ENCODE data around the gene APEX1. TPM values are rescaled to one million over a fixed set of nuclear protein-coding genes. Genes with fewer than 3 reads are reported as not detected.

Gene APEX1
- total and polyA plus RNA-seq, 2 of the 8 experiments (the other 6 are each of a cell fraction or from before 2014, with no cell fraction given): 384 to 700 TPM

GRCh38 chr14:20428802-20429201 lies 26.2 kb upstream of the APEX1 start:
- H3K36me3 ChIP-seq (ENCODE audit: control insufficient read depth in 2 of 4, insufficient read depth in 4 of 4, low read length in 3 of 4): no peaks in the 10 kb centered on the region
- no peak overlapping the region for H3K56ac ChIP-seq (replicated peaks; ENCODE audit: insufficient read length, low read depth, low read length)
- peak overlapping the region; percentile 79 for H4K8ac ChIP-seq (ENCODE audit: extremely low read depth, insufficient read depth, low read length)
- FAIRE-seq (no peak), DNase-seq (ENCODE audit: low read depth in 1 of 2, low spot score in 2 of 2) (no peak)
- H3K79me1 ChIP-seq (ENCODE audit: low read depth, low read length): no peaks in the 10 kb centered on the region
- no peaks in the 10 kb centered on the region for H3K9me3 ChIP-seq (ENCODE audit: insufficient read depth in 2 of 2, low read depth in 1 of 2, low read length in 1 of 2)
- H3K27me3 ChIP-seq (replicated peaks in 1 of 4; ENCODE audit: control insufficient read depth in 3 of 4, extremely low read depth in 1 of 4, insufficient read depth in 3 of 4, low read length in 3 of 4): no peaks in the 10 kb centered on the region; a peak in 1 of 7 replicates
- no peak overlapping the region for H2BK12ac ChIP-seq (ENCODE audit: low read depth, low read length)
- H4K91ac ChIP-seq (replicated peaks; ENCODE audit: insufficient read length, low read length): no peak overlapping the region
- H3K9ac ChIP-seq (replicated peaks in 1 of 4; ENCODE audit: extremely low read depth in 1 of 4, low read depth in 3 of 4, low read length in 3 of 4): no peak overlapping the region
- no peak overlapping the region for H3K4ac ChIP-seq (replicated peaks; ENCODE audit: insufficient read length, low read depth, low read length)
- no peak overlapping the region for H2BK15ac ChIP-seq (ENCODE audit: low read length)
- 89% methylated on average over 5 of the region's 5 CpGs; no CpG with 5 or more reads in 1 of the 2 experiments for WGBS, 2 experiments (ENCODE audit: extremely low coverage in 1 of 2, insufficient coverage in 1 of 2, insufficient read length in 1 of 2, insufficient replicate concordance in 2 of 2, low coverage in 1 of 2, low lambda C conversion rate in 2 of 2, missing lambda C conversion rate in 1 of 2)
- ChIA-PET CTCF (ENCODE audit: partially characterized antibody) (interaction anchor here (0.9 to 1.6 kb wide), 4 partner anchors 13 to 180 kb away, joined by 3 to 6 read pairs (median 4); no protein-coding TSS in a partner anchor), POLR2A (ENCODE audit: partially characterized antibody) (interaction anchor here (1.1 to 1.4 kb wide), 3 partner anchors 18 to 41 kb away, joined by 3 to 4 read pairs (median 3); no protein-coding TSS in a partner anchor)
- no peak overlapping the region for H3K23ac ChIP-seq (ENCODE audit: insufficient read length)
- H2BK20ac ChIP-seq (ENCODE audit: low read length): no peak overlapping the region
- no peak overlapping the region for H2AK5ac ChIP-seq (ENCODE audit: low read depth, low read length)
- H3K27ac ChIP-seq (ENCODE audit: low read depth, low read length): no peak overlapping the region
- no peak overlapping the region for H2AFZ ChIP-seq (ENCODE audit: low read length)
- H4K5ac ChIP-seq (ENCODE audit: insufficient read length, low read depth, low read length): no peak overlapping the region
- H3K4me1 ChIP-seq (replicated peaks in 1 of 4; ENCODE audit: control insufficient read depth in 3 of 4, insufficient read depth in 4 of 4, low read length in 3 of 4): no peaks in the 10 kb centered on the region
- H3K23me2 ChIP-seq (ENCODE audit: low read depth, low read length): peaks cover 2% of the 10 kb centered on the region; the same call in 1 of the 2 replicates
- TF ChIP-seq ATF3 (IDR thresholded peaks at IDR 0.05; ENCODE audit: insufficient read depth, low read depth, low read length) (no peak), SAP30 (IDR thresholded peaks at IDR 0.05; ENCODE audit: insufficient read depth, insufficient replicate concordance, low read length) (no peak), HDAC2 (IDR thresholded peaks at IDR 0.05; ENCODE audit: borderline replicate concordance in 1 of 2, low read depth in 2 of 2, low read length in 2 of 2) (no peak)
- H3K4me3 ChIP-seq (ENCODE audit: extremely low read depth in 1 of 4, insufficient read depth in 2 of 4, low read depth in 3 of 4, low read length in 4 of 4): no peak overlapping the region
- H2BK120ac ChIP-seq (replicated peaks; ENCODE audit: low read depth, low read length): no peak overlapping the region
- no peaks in the 10 kb centered on the region for H3K79me2 ChIP-seq (ENCODE audit: control insufficient read depth in 1 of 2, insufficient read depth in 2 of 2, low read length in 2 of 2)
- H4K20me1 ChIP-seq (replicated peaks in 1 of 2; ENCODE audit: control insufficient read depth in 1 of 2, insufficient read depth in 2 of 2, low read length in 2 of 2): no peaks in the 10 kb centered on the region
- H2BK5ac ChIP-seq (ENCODE audit: low read depth, low read length): no peak overlapping the region
- H3K14ac ChIP-seq (ENCODE audit: insufficient read length): no peak overlapping the region
- H3K18ac ChIP-seq (ENCODE audit: extremely low read depth, low read length): no peak overlapping the region
- no peak overlapping the region for H3K4me2 ChIP-seq (ENCODE audit: insufficient read depth in 1 of 2, low read depth in 2 of 2, low read length in 2 of 2)
